Breast epithelium (tissue), 3 donors: ENCODE results near the gene SLC5A10.

Experiments
- POLR2A ChIP-seq: fragments of 450-650 bp; IDR thresholded peaks from one replicate; pipeline ENCODE4 v1.6.1; 2016; ENCODE audit warnings: antibody characterized with exemption, mild to moderate bottlenecking, moderate library complexity
- POLR2AphosphoS5 ChIP-seq, 3 donors: sonication (generic); formaldehyde crosslinking; IDR thresholded peaks; one replicate each; pipeline ENCODE4 v1.6.1; 2017; ENCODE audit warnings: antibody characterized with exemption in 3 of 3
- TF ChIP-seq, protein P1 (sequence below), 3 donors: fragments of 450-650 bp; IDR thresholded peaks; one replicate each; pipeline ENCODE4 v1.5.1; 2016 to 2017; ENCODE audit warnings: antibody characterized with exemption in 3 of 3, mild to moderate bottlenecking in 3 of 3, moderate library complexity in 3 of 3

DNA sequence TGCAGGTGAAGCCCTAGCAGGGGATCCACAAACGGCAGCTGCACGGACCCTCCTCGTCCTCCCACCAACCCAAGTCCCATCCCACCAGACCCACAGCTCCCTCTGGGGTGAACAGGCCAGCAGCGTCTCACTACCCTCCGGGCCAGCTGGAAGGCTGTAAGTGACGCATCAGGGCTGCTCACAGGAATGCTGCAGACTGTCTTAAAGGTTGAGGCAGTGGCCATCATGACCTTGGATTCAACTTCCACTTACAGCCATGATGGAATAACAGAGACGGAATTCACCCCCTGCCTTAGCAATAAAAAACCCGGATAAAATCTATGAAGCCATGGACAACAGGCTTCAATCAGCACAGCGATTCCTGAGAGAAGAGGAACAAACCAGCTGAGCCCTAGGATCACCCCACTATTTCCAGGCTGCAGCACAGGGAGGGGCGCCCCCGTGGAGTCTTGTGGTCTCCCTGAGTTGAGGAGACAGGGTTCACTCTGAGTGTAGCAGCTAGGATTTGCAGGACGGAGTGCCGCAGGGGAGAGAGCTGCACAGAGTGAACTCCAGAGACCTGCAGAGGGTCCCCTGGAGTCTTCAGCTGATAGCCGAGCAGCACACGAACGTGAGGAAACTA is 42.1 kb downstream of the SLC5A10 start:
- no peak for TF ChIP-seq POLR2A
- TF ChIP-seq, protein P1, sequence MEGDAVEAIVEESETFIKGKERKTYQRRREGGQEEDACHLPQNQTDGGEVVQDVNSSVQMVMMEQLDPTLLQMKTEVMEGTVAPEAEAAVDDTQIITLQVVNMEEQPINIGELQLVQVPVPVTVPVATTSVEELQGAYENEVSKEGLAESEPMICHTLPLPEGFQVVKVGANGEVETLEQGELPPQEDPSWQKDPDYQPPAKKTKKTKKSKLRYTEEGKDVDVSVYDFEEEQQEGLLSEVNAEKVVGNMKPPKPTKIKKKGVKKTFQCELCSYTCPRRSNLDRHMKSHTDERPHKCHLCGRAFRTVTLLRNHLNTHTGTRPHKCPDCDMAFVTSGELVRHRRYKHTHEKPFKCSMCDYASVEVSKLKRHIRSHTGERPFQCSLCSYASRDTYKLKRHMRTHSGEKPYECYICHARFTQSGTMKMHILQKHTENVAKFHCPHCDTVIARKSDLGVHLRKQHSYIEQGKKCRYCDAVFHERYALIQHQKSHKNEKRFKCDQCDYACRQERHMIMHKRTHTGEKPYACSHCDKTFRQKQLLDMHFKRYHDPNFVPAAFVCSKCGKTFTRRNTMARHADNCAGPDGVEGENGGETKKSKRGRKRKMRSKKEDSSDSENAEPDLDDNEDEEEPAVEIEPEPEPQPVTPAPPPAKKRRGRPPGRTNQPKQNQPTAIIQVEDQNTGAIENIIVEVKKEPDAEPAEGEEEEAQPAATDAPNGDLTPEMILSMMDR (IDR thresholded peaks at IDR 0.05) = no peak
- no peak for TF ChIP-seq POLR2AphosphoS5 (IDR thresholded peaks at IDR 0.05)
